Muscle layer of colon (tissue), 2 donors: Measurements from ENCODE around the gene SULT4A1.

Experiments used
- H3K27ac ChIP-seq: one replicate; pipeline ENCODE4 v1.7.0; 2013; ENCODE audit warnings: low read depth, mild to moderate bottlenecking, low read length, moderate library complexity
- H3K27me3 ChIP-seq, 2 donors: one replicate each; pipeline ENCODE4 v1.7.0; 2013; ENCODE audit warnings: low read length in 2 of 2, mild to moderate bottlenecking in 2 of 2; ENCODE audit not compliant: insufficient read depth in 2 of 2, control insufficient read depth in 1 of 2
- H3K36me3 ChIP-seq: one replicate; pipeline ENCODE4 v1.7.0; 2013; ENCODE audit warnings: mild to moderate bottlenecking, low read length; ENCODE audit not compliant: insufficient read depth
- H3K4me1 ChIP-seq: one replicate; pipeline ENCODE4 v1.7.0; 2013; ENCODE audit warnings: mild to moderate bottlenecking, low read length; ENCODE audit not compliant: insufficient read depth
- H3K4me3 ChIP-seq, 2 donors: one replicate each; pipeline ENCODE4 v1.7.0; 2013; ENCODE audit warnings: low read length in 2 of 2, low read depth in 1 of 2, mild to moderate bottlenecking in 1 of 2, moderate library complexity in 1 of 2
- H3K9ac ChIP-seq: one replicate; pipeline ENCODE4 v1.7.0; 2013; ENCODE audit warnings: low read length
- H3K9me3 ChIP-seq: one replicate; pipeline ENCODE4 v1.7.0; 2013; ENCODE audit warnings: mild to moderate bottlenecking, low read length
- donor health status: abdominal sarcoma.
- donor health status: Adenocarcinoma of cecum.

The SULT4A1 gene

DNA sequence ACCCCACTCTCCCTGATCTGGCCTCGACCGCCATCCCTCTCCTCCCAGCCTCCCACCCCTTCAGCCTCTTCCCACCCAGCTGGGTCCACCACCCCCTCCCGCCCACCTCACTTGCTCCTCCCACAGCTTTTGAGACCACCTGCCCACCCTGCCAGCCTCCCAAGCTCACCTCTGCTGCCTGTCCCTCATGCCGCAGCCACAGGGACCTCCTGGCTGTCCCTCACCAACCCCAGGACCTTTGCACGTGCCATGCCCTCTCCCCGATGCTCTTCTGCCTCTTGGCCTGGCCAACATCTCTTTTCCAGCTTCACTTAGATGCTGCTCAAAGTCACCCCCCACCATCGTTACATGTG is 23.0 kb upstream of the SULT4A1 start:
- Histone ChIP-seq H3K9me3 (no peaks in the 10 kb centered on the region), H3K36me3 (no peaks in the 10 kb centered on the region), H3K27me3 (peaks cover 8 to 26% of the 10 kb centered on the region in 2 donors), H3K9ac (no peak overlapping the region), H3K4me3 (no peak overlapping the region), H3K27ac (no peak overlapping the region), H3K4me1 (no peaks in the 10 kb centered on the region)

DNA sequence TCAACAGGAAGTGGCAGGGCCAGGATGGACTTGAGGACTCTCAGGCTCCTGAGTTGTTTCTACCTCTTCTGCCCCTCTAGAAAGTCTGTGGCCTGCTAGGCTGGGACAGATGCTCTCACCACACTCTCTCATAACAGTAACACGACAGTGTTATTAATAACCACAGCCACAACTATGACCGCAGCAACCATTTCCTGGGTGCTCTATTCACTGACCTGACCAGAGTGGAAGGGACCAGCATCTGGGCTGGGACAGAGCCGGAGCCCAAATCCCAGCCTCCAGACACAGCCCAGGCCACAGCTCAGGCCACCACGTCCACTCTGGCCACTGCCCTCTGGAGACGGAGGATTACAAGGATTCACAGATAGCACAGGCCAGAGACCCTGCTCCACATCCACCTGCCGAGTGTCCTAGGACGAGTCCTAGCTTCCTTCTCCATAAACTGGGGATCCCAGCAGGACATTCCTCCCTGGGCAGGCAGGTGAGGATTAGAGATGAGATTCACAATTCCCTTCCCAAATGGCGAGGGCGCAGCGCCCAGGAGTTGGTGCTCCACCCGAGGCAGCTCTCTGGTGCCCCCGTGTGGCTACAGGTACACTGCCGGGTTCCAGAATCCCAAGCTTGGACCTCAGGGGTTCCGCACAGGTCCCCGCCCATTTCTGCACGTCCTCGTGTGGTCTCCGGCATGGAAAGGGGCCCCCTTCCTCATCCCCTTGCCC is 22.4 kb upstream of the SULT4A1 start:
- no peaks in the 10 kb centered on the region for H3K36me3 ChIP-seq
- H3K9me3 ChIP-seq = no peaks in the 10 kb centered on the region
- no peak overlapping the region for H3K4me3 ChIP-seq
- no peak overlapping the region for H3K9ac ChIP-seq
- H3K4me1 ChIP-seq = no peaks in the 10 kb centered on the region
- H3K27ac ChIP-seq = no peak overlapping the region
- peaks cover 3 to 25% of the 10 kb centered on the region in 2 donors for H3K27me3 ChIP-seq

DNA sequence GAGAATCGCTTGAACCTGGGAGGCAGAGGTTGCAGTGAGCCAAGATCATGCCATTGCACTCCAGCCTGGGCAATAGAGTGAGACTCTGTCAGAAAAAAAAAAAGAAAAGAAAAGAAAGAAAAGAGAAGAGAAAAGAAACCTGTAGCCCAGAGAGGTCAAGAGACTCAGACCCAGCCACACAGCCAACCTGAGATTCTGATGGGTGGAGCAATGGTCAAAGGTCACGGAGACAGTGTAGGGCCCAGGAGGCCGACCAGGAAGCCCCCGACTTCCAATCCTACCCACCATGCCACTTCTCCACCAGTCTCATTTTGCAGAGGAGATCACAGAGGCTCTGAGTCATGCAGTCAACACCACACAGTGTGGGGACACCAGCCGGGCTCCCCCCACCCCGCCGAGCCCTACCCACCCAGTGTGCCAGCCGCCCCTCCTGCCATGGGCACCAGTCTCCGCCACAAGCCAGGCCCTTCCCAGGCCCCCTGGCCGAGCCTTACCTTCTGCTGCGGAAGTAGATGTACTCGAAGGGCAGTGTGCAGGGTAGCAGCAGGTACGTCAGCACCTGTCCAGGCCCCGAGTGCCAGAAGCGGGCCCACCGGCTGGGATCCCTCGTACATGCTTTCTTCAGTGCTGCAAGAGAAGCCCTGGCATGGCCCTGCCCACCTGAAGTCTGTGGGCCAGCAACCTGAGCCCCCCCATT is 21.6 kb upstream of the SULT4A1 start:
- Histone ChIP-seq H3K9me3 (no peaks in the 10 kb centered on the region), H3K27ac (no peak overlapping the region), H3K27me3 (peaks cover 0 to 17% of the 10 kb centered on the region in 2 donors), H3K9ac (no peak overlapping the region), H3K4me3 (no peak overlapping the region), H3K4me1 (no peaks in the 10 kb centered on the region), H3K36me3 (no peaks in the 10 kb centered on the region)

DNA sequence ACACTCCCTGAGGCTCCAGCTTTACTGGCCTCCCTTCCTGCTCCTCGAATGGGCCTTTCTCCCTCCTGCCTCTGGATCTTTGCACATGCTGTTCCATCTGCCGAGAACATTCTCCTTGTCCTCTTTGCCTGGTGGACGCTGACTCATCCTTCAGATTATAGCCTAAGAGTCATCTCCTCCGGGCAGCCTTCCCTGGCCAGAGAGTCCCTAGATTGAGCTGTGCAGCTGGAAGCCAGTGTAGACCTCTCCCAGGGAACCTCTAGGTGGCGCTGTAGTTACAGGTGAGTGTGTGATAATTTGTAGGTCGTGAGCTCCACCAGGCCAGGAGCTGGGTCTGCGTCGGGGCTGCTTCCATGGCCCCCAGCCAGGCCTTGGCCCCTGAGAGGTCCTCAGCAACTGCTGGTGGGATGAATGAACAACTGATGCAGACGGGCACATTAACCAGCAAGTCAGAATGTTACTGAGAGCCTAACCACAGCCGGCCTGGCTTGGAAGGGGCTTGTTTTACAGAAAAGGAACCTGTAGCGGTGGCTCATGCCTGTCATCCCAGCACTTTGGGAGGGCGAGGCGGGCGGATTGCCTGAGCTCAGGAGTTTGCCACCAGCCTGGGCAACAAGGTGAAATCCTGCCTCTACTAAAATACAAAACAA is 20.8 kb upstream of the SULT4A1 start:
- Histone ChIP-seq H3K27me3 (peaks cover 0 to 14% of the 10 kb centered on the region in 2 donors), H3K9me3 (no peaks in the 10 kb centered on the region), H3K4me1 (no peaks in the 10 kb centered on the region), H3K4me3 (no peak overlapping the region), H3K27ac (no peak overlapping the region), H3K9ac (no peak overlapping the region), H3K36me3 (no peaks in the 10 kb centered on the region)

DNA sequence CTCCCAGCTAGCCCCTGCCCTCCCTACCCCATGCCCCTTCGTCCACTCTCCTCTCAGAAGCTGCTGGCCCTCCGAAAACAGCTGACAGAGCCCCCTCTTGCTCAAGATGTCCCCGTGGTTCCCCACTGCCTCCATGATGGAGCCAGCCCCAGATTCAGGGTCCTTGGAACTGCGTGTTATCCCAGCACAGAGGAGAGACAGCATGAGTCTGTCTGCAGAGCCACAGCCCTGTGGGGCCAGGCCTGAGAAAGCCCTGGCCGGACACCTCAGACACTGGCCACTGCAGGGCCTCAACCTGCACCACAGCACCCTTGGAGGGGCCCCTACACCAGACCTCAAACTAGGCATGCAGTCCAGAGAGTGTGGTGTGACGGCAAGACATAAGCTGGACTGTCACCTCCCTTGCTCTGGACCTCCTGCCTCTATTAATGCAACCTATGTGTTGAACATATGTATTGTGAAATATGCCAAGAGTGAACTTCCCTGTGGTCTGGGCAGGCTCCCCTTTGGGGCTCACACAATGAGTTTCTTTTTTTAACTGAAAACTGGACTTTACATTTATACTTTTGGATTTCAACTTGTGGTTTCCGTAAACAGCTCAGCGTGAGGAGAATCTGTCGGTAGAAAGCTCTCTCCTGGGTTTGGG is 19.9 kb upstream of the SULT4A1 start:
- Histone ChIP-seq H3K27me3 (peaks cover 0 to 7% of the 10 kb centered on the region in 2 donors), H3K9ac (no peak overlapping the region), H3K4me1 (no peaks in the 10 kb centered on the region), H3K36me3 (no peaks in the 10 kb centered on the region), H3K4me3 (no peak overlapping the region), H3K9me3 (no peaks in the 10 kb centered on the region), H3K27ac (no peak overlapping the region)

DNA sequence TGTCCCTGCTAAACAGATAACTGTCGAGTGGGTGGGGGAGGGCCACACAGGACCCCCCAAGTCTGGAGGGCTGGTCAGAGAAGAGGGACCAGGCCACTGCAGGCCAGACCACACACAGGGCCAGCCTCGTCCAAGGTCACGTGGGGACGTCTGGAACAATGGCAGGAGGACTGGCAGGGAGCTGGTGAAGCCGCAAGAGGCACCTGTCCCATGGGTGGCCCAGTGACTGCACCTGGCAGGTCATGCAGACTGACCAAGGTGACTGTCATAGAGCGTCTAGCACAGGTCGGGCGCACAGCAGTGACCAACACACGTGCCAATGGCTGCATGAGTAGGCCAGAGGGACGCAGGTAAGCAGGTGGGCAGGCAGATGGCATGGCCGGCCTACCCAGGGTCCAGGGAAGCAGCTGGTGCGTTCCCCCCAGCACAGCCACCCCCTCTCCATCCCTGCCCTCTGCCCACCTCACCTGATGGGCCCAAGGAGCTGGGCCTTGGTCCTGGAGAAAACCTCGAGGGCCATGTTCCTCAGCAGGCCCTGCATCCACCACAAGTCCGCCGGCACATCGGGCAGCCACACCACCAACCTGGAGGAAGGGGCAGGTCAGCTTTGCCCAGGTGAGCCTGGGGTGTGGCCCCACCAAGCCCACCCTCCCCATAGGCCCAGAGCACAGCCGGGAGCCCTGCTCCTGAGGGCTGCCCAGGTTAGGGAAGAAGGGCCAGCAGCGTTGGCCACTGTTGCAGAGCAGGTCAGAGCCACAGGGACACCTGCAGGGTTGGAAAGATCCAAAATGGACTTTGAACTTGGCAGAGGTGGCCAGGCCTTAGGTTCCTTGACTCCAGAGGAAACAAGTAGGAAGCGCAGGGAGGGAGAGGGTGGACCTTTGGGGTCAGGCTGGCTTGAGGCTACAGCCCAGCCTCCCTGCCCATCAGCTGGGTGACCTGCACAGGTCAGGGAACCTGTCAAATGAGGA is 19.1 kb upstream of the SULT4A1 start:
- H3K9me3 ChIP-seq = no peaks in the 10 kb centered on the region
- H3K9ac ChIP-seq = no peak overlapping the region
- no peak overlapping the region for H3K4me3 ChIP-seq
- no peaks in the 10 kb centered on the region for H3K36me3 ChIP-seq
- peaks cover 0 to 5% of the 10 kb centered on the region in 2 donors for H3K27me3 ChIP-seq
- H3K27ac ChIP-seq = no peak overlapping the region
- no peaks in the 10 kb centered on the region for H3K4me1 ChIP-seq

DNA sequence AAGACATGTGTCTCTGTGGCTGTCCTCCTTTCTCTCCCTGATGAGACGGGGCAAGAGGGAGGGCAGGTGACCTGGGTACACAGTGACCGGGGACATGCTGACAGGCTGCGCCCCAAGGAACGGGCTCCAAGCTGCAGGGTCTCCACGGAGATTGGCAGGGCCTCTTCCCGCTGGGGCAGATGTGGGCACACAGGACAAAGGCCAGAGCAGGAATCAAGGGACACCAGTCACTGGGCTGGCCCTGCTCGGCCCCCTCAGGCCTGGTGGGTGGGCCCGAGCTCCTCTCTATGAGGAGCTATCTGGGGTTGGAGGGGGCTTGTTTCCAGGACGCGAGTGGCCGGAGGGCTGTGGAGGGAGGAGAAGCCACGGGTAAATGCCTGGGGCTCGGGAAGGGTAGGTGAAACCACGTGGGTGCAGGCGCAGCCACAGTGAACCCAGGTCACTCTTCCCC is 18.3 kb upstream of the SULT4A1 start:
- Histone ChIP-seq H3K4me3 (no peak overlapping the region), H3K27ac (no peak overlapping the region), H3K36me3 (no peaks in the 10 kb centered on the region), H3K4me1 (no peaks in the 10 kb centered on the region), H3K9ac (no peak overlapping the region), H3K9me3 (no peaks in the 10 kb centered on the region), H3K27me3 (peaks cover 0 to 5% of the 10 kb centered on the region in 2 donors)

DNA sequence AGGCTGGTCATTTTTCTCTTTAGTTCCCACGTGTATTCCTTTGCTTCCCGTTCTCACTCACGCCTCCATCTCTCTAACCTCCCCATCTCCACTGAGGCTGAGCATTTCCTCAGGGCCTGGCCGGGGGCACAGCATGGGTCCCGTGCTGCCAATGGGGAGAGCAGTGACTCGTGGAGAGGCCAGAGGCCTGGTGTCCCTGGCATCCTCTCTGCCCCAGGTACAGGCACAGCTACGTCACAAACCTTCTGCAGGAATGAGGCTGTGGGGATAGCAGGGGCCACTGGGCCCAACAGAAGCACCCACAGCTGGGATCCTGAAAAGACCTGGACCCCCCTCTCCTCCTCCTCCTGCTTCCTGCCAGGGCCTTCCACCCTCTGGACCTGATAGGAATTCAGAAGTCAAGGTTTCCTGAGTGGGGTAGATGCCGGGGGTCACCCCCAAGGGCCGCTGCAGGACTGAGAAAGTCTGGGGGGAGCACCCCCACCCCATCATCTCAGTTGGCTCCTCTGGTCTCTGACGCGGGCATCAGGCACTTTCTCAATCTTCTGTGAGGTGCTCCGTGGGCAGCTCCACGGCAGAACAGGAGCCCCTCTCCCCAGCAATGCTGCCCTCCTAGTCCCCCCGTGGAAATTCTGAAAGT is 17.7 kb upstream of the SULT4A1 start:
- H3K27me3 ChIP-seq = peaks cover 0 to 5% of the 10 kb centered on the region in 2 donors
- H3K9me3 ChIP-seq = no peaks in the 10 kb centered on the region
- H3K27ac ChIP-seq = no peak overlapping the region
- H3K9ac ChIP-seq = no peak overlapping the region
- H3K4me3 ChIP-seq = no peak overlapping the region
- H3K4me1 ChIP-seq = no peaks in the 10 kb centered on the region
- H3K36me3 ChIP-seq = no peaks in the 10 kb centered on the region

DNA sequence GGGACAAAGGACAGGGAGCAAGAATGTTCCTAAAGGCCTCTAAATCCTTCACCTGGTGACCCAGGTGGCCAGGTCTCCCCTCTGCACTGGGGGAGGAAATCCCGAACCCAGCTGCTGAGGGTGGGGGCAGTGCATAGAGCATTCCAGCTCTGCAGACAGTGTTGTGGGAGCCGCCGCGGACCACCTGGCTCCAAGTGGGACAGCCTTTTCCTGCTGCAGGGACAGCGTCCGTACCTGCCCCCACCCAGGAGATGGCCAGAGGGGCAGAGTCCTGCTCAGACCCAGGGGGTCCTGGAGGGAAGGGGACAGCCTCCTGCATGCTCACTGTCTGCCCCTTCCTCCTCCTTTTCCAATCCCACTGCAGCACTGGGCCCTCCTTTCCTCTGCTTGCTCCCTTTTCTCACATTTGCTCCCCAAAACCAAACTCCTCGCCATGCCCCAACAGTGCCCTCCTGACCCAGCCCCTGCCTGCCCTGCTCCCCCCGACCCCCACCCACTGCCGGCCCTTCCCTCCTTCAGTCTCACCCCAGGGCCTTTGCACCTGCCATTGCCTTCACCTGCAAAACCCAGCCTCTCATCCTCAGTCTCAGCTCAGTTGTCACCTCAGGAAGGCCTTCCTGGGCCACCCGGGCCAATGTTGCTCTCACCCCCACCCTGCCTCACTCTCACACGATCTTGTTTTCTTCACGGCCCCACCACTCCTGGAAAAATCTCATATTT is 16.7 kb upstream of the SULT4A1 start:
- H3K9me3 ChIP-seq = no peaks in the 10 kb centered on the region
- no peaks in the 10 kb centered on the region for H3K36me3 ChIP-seq
- peaks cover 0 to 5% of the 10 kb centered on the region in 2 donors for H3K27me3 ChIP-seq
- H3K9ac ChIP-seq = no peak overlapping the region
- no peaks in the 10 kb centered on the region for H3K4me1 ChIP-seq
- H3K4me3 ChIP-seq = no peak overlapping the region
- H3K27ac ChIP-seq = no peak overlapping the region
